HG03095 (cell line): ENCODE measurements around the gene SSU72.

Source experiments
- ATAC-seq: cut with Tn5 transposase; IDR thresholded peaks from one replicate; pipeline ENCODE4 v1.9.1; 2021; ENCODE audit warnings: moderate library complexity; ENCODE audit not compliant: unreplicated experiment

Gene SSU72

GRCh38 chr1:1612104-1612400, 37.4 kb upstream of the SSU72 start:
- no peak for ATAC-seq

DNA sequence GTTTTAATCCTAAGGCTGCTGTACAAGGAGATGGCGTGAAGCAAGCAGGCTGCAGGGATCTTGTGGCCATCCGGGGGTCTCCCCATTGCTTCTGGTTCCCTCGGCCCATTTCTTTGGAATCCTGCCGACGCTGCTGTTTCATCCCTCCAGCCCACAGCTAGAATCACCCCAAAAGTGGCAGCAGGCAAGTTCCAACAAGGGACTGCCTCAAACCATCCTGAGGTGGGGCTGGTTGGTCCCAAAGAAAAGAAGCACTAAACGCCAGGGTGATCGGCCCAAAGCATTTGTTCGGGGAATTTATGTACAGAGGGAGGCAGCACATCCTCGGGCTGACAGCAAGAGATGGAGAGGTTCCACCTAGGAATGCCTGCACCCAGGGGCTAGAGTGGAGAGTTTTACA, 36.1 kb upstream of the SSU72 start:
- ATAC-seq: no peak

DNA sequence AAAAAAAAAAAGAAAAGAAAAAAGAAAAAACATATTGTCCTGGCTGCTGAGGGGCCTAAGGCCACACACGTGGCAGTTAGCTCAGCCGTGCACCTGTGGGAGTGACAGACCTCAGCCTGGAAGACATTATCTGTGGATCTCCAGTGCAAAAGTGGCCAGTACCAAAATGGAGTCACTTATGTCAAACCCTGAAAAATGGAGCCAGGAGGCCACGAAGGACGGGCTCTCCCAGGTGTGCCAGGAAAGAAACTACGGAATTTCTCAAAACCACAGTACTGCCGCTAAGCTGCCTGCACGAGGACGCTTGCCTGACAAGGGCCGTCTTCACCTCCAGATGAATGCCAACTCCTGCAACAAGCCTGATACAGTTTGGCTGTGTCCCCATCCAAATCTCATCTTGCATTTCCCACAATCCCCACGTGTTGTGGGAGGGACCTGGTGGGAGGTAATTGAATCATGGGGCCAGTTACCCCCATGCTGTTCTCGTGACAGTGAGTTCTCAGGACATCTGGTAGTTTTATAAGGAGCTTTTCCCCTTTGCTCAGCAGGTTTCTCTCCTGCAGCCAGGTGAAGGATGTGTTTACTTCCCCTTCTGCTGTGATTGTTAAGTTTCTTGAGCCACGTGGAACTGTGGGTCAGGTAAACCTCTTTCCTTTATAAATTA, 35.3 kb upstream of the SSU72 start:
- ATAC-seq: no peak

DNA sequence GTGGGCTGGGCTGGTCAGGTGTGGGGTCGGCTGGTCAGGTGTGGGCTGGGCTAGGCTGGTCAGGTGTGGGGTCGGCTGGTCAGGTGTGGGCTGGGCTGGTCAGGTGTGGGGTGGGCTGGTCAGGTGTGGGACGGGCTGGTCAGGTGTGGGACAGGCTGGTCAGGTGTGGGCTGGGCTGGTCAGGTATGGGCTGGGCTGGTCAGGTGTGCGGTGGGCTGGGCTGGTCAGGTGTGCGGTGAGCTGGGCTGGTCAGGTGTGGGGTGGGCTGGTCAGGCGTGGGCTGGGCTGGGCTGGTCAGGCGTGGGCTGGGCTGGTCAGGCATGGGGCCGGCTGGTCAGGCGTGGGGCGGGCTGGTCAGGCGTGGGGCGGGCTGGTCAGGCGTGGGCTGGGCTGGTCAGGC, 31.6 kb upstream of the SSU72 start:
- no peak for ATAC-seq

- no peak for ATAC-seq
These were observed 31.1 kb upstream of the SSU72 start for GRCh38 chr1:1605724-1606123.

DNA sequence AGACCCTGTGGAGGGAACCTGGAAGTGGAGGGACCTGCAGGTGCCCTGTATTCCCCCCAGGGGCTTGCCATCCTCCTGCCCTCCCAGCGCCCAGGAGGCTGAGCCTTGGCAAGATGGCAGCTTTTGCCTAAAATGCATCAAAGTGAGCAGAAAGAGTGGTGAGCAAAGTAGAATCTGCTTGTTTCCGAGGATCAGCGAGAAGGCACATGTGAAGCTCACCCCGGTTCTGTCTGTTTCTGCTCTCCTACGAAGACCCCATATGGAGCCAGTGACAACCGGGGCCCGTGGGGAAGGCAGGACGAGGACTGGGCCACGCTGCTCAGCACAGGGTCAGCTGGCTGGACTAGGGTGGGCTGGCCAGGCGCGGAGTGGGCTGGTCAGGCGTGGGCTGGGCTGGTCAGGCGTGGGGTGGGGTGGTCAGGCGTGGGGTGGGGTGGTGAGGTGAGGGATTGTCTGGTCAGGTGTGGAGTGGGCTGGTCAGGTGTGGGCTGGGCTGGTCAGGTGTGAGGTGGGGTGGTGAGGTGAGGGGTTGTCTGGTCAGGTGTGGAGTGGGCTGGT, 30.4 kb upstream of the SSU72 start:
- ATAC-seq: no peak

GRCh38 chr1:1604374-1605033, 29.8 kb upstream of the SSU72 start:
- no peak for ATAC-seq

DNA sequence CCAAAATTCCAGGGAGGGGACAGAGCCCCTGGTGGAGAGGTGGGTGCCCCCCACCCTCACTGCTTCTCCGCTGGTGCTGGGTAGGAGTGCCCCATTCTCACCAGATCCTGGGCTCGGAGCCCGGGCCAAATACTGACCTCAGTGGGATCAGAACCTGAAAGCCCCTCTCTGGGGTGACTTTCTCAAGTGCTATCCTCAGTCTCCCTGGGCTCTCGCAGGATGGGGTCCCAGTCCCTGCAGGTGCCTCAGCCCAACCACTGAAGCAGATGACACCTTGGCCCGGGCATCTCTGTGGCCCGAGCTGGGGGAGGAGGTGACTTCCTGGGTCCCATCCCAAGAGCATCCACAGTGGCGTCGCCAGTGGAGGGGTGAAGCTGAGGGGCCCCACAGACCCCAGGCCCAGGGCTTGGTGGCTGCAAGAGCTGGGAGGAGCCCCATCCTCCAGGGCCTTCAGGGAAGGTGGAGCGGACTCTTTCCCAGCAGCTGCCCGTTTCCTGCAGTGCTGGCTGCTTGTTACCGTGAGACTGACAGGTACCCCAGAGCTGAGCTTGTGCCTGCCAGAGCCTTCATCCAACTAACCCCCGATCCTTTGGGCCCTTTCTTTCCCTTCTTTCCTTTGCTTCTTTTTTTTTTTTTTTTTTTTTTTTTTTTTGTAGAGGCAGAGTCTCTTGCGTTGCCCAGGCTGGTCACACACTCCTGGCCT, 29.2 kb upstream of the SSU72 start:
- no peak for ATAC-seq

DNA sequence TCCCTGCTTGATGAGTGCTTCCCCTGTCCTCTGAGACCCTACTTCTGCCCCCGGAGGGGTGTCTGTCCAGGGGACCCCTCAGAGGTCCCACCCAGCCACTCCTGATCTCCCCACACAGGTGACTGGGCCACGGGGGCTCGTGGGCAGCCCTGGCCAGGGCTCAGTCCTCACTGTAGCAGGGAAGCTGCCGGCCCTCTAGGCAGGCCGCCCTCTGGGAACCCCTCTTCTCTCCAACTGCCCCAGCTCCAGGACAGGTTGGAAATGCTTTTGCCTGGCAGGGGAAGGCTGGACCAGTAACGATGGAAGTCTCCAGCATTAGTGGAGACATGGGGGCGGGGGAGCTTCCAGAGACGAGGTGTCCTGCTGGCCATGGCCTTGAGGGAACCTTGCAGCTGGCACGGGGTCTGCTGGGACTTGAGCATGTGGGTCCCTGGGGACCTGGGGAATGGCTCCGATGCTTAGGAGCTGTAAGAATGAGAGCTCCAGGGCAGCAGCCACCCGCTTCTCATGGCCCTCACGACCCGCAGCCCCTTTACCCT, 28.4 kb upstream of the SSU72 start:
- no peak for ATAC-seq

- ATAC-seq: no peak
These were observed 27.8 kb upstream of the SSU72 start for GRCh38 chr1:1602304-1602967.

DNA sequence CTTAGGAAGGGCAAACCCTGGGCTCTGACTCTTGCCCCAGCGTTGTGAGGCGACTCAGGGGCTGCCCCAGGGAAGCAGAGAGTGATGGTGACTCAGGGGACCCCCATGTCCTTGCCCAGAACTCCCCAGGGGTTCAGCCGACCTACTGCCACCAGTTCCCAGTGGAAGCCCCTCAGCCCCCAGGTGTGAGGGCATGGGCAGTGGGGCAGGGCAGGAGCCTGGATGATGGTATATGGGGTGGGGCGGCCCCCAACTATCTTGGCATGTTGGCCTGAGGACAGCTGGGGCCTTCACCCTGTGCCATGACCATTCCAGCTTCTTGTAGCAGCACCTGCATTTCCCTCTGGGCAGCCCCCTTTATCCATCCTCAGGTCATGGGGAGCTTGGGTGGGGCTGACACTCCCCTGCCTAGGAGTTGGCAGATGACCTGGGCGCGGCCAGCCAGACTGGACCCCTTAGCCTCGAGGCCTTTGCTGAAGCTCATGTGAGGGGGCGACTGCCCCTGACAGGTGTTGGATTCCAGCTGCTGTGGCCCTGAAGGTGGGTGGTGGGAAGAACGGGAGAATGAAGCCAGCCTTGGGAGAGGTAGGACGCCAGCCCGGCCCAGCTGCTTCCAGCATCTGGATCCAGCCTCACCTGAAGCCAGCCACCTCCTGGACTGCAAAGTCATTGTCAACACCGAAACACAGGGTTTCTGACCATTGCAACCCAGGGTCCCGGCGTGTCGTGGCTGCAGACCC, 27.1 kb upstream of the SSU72 start:
- no peak for ATAC-seq

DNA sequence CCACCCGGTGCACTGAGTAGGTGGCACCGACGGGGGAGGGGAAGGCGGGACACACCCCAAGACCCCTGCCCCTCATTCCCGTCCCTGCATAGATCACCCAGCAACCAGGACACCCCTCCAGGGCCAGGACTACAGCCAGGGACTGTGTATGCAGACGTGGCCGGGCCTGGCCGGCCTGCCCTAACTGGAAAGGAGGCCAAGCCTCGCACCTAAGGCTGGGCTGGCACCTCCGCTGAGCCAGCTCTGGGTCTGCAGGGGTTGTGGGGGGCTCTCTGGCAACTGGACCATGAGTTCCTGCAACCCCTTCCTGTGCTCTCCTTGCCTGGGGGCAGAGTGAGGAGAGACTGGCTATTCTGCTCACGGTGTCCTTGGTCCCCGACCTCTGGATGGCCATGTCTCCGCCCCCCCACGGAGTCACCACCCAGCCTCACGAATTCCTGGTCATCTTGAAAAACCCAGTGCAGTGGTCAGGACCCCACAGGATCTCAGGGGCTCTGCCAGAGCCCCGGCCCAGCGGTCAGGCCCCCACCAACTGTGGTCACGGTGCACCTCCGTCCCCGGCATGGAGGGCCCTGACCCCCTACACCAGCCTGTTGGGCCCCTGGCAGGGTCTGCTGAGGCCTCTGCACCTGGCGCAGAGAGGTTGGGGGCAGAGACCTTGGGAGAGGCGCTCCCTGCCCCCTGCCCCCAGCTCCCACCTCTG, 26.3 kb upstream of the SSU72 start:
- no peak for ATAC-seq

- no peak for ATAC-seq
These were observed 25.5 kb upstream of the SSU72 start, which contains the start of gene FNDC10 for GRCh38 chr1:1599935-1600860. Gene FNDC10, minus strand, starts transcription at chr1:1600135. Its CDS starts 120 bp downstream, at chr1:1600015.

DNA sequence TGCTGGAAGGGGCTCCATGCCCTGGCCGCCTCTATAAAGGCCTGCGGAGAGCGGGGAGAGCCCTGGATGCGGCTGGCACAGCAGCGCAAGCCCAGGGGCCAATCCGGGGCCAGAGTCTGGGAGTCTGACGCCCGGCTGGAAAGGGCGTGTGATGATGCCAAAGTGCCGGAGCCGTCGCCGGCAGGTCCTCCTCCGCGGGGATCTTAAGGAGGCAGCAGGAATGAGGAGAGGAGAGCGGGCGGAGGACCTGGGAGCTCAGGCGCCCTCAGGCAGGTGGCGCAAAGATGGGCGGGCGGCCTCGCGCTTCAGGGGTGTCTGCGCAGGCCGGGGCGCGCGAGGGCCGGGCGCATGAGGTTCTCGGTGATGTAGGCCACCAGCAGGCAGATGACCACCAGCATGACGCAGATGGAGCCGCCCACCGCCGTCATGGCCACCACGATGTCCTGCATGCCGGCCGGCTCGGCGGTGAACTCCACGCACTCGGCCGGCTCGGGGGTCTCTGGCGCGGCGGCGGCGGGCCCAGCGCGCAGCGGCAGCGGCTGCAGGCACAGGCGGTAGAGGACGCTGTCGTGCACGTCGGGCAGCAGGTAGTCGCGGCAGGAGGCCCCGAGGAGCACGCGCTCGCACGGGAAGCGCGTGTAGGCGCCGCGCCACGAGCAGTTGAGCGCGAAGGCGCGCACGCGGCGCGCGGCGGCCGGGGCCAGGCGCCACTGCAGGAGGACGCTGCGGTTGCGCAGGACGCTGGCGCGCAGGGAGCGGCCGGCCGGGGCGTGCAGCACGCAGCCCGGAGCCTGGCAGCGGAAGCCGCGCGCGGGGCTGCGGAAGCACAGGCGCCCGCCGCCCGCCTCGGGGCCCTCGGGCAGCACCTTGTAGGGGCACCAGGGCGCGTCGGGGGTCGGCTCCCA, 24.6 kb upstream of the SSU72 start:
- ATAC-seq: no peak

- ATAC-seq: no peak
These were observed 24.0 kb upstream of the SSU72 start for GRCh38 chr1:1598720-1599029.

DNA sequence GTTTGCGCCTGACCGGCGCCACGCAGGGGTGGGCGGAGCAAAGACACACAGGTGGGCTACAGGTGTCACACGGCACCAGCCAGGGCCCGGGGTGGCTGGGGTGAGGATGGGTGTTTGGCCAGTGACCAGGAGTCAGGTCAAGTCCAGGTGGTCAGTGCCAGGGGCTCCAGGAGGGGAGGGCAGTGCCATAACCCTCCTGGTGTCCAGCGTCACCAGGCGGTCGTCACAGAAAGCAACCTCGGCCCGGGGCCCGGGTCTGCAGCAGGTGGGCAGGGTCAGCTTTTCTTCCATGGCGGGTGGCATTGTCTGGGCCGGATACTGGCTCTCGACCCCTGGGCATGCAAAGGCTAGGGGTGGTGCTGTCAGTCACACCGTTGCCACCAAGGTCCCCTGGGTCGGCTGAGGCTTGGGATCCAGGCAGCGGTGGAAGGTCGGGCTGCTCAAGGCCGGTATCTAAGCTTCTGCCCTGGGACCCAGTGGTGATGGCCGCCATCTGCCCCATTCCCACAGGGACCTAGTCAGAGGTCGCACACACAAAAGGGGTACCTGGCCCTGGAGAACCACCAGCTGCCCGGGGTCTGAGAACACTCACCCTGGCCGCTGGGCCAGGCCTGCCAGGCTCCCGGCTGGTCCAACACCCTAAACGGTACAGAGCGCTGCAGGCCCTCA, 23.5 kb upstream of the SSU72 start:
- no peak for ATAC-seq

- ATAC-seq: no peak
These were observed 22.7 kb upstream of the SSU72 start for GRCh38 chr1:1597275-1597930.
